ENCODE data around the gene MAPKAPK2. TPM values are rescaled to one million over a fixed set of nuclear protein-coding genes. Genes with fewer than 3 reads are reported as not detected.

Gene MAPKAPK2
- total and polyA plus RNA-seq, 2 donors (not counting 1 experiment from before 2014, with no cell fraction given): 60.3 to 85.8 TPM

- Histone ChIP-seq H3K4me2 (replicated peaks; ENCODE audit: low read depth, low read length, poor library complexity, severe bottlenecking) (peak overlapping the region; percentile 56), H3K27me3 (replicated peaks in 1 of 4; ENCODE audit: control extremely low read depth in 1 of 4, control insufficient read depth in 3 of 4, insufficient read depth in 4 of 4, low read length in 3 of 4) (no peaks in the 10 kb centered on the region), H3K79me2 (ENCODE audit: control insufficient read depth, insufficient read depth, low read length) (peaks cover 98% of the 10 kb centered on the region), H3K36me3 (replicated peaks in 1 of 2; ENCODE audit: control extremely low read depth in 1 of 2, control insufficient read depth in 1 of 2, extremely low read depth in 1 of 2, insufficient read depth in 2 of 2, low read length in 1 of 2) (peaks cover 0 to 5% of the 10 kb centered on the region in 2 experiments), H3K4me3 (ENCODE audit: control extremely low read depth in 1 of 5, extremely low read depth in 1 of 5, insufficient read depth in 1 of 5, low read depth in 2 of 5, low read length in 4 of 5) (no peak overlapping the region), H3K4me1 (ENCODE audit: control insufficient read depth in 2 of 2, insufficient read depth in 2 of 2, low read length in 2 of 2) (peaks cover 79 to 80% of the 10 kb centered on the region in 2 donors), H3K9ac (ENCODE audit: low read length) (no peak overlapping the region), H2AFZ (ENCODE audit: insufficient read depth, low read depth, low read length, poor library complexity, severe bottlenecking) (no peak overlapping the region), H3K27ac (ENCODE audit: low read length in 2 of 2) (no peak overlapping the region), H4K20me1 (ENCODE audit: control insufficient read depth, insufficient read depth, low read length, poor library complexity, severe bottlenecking) (peaks cover 88% of the 10 kb centered on the region), H3K9me3 (ENCODE audit: control extremely low read depth in 1 of 3, control insufficient read depth in 2 of 3, insufficient read depth in 1 of 3, low read length in 2 of 3) (no peaks in the 10 kb centered on the region)
- ChIA-PET POLR2A (no interaction called here), CTCF (interaction anchor here (1.5 to 6.1 kb wide), 5 partner anchors 16 to 216 kb away, joined by 3 to 33 read pairs (median 5); no protein-coding TSS in a partner anchor)
- DNase-seq (no peak), ATAC-seq (ENCODE audit: low read depth) (no peak)
- TF ChIP-seq EZH2 (IDR thresholded peaks at IDR 0.05; ENCODE audit: borderline replicate concordance, insufficient read depth, low read depth, low read length, poor library complexity, severe bottlenecking) (no peak), CTCF (IDR thresholded peaks at IDR 0.05) (no peak)
- peaks cover 92% of the 10 kb centered on the region for H3K4me1 Mint-ChIP-seq
- no peaks in the 10 kb centered on the region for H3K9me3 Mint-ChIP-seq (ENCODE audit: insufficient read depth)
- H3K27me3 Mint-ChIP-seq: no peaks in the 10 kb centered on the region
- peak overlapping the region; percentile 21 for H3K27ac Mint-ChIP-seq
- 97% methylated on average over 5 of the region's 8 CpGs for WGBS (ENCODE audit: insufficient coverage)
- peak overlapping the region; percentile 27 for H3K4me3 Mint-ChIP-seq
- intact Hi-C loops (cut with micrococcal nuclease): loop anchor here (2.0 kb wide), 1 partner anchor 13 kb away; no protein-coding TSS in a partner anchor
Measured at GRCh38 chr1:206705726-206706297, 21.1 kb downstream of the MAPKAPK2 start.

GRCh38 chr1:206706298-206706791 lies 21.6 kb downstream of the MAPKAPK2 start:
- Histone ChIP-seq H3K4me3 (ENCODE audit: control extremely low read depth in 1 of 5, extremely low read depth in 1 of 5, insufficient read depth in 1 of 5, low read depth in 2 of 5, low read length in 4 of 5) (no peak overlapping the region), H3K27me3 (replicated peaks in 1 of 4; ENCODE audit: control extremely low read depth in 1 of 4, control insufficient read depth in 3 of 4, insufficient read depth in 4 of 4, low read length in 3 of 4) (no peaks in the 10 kb centered on the region), H4K20me1 (ENCODE audit: control insufficient read depth, insufficient read depth, low read length, poor library complexity, severe bottlenecking) (peaks cover 82% of the 10 kb centered on the region), H3K27ac (ENCODE audit: low read length in 2 of 2) (no peak overlapping the region), H3K9me3 (ENCODE audit: control extremely low read depth in 1 of 3, control insufficient read depth in 2 of 3, insufficient read depth in 1 of 3, low read length in 2 of 3) (no peaks in the 10 kb centered on the region), H3K9ac (ENCODE audit: low read length) (no peak overlapping the region), H3K4me2 (replicated peaks; ENCODE audit: low read depth, low read length, poor library complexity, severe bottlenecking) (peak overlapping the region; percentile 56), H3K79me2 (ENCODE audit: control insufficient read depth, insufficient read depth, low read length) (peaks cover 98% of the 10 kb centered on the region), H2AFZ (ENCODE audit: insufficient read depth, low read depth, low read length, poor library complexity, severe bottlenecking) (no peak overlapping the region), H3K4me1 (ENCODE audit: control insufficient read depth in 2 of 2, insufficient read depth in 2 of 2, low read length in 2 of 2) (peaks cover 79 to 80% of the 10 kb centered on the region in 2 donors), H3K36me3 (replicated peaks in 1 of 2; ENCODE audit: control extremely low read depth in 1 of 2, control insufficient read depth in 1 of 2, extremely low read depth in 1 of 2, insufficient read depth in 2 of 2, low read length in 1 of 2) (peaks cover 0 to 2% of the 10 kb centered on the region in 2 experiments)
- Mint-ChIP-seq H3K4me3 (peak overlapping the region; percentile 29), H3K27me3 (no peaks in the 10 kb centered on the region), H3K4me1 (peaks cover 90% of the 10 kb centered on the region), H3K9me3 (ENCODE audit: insufficient read depth) (no peaks in the 10 kb centered on the region), H3K27ac (peak overlapping the region; percentile 57)
- TF ChIP-seq EZH2 (IDR thresholded peaks at IDR 0.05; ENCODE audit: borderline replicate concordance, insufficient read depth, low read depth, low read length, poor library complexity, severe bottlenecking): no peak
- TF ChIP-seq CTCF (IDR thresholded peaks at IDR 0.05): no peak
- intact Hi-C loops (cut with micrococcal nuclease): no loop called here
- POLR2A ChIA-PET: no interaction called here
- no peak for ATAC-seq (ENCODE audit: low read depth)
- CTCF ChIA-PET: interaction anchor here (1.5 to 6.1 kb wide), 5 partner anchors 17 to 216 kb away, joined by 3 to 33 read pairs (median 5); no protein-coding TSS in a partner anchor
- WGBS (ENCODE audit: insufficient coverage): 40% methylated on average over 9 of the region's 11 CpGs
- DNase-seq: no peak
